AG10803 (cell line): ENCODE data around the gene BEST4.
A peak's percentile ranks its signal among the peaks of the same experiment; 100 is the strongest.
"Not testable (repeated sequence)": the region's sequence is repeated elsewhere in the genome, so short reads cannot be mapped to it uniquely, and the experiment has no call there.

ENCODE experiments used
- DNase-seq: peaks from one replicate; pipeline ENCODE4 v3.0.0; 2010; ENCODE audit warnings: low read depth
- H3K4me3 ChIP-seq: 2 replicates; pipeline ENCODE4 v1.5.1; 2011; ENCODE audit warnings: mild to moderate bottlenecking, low read length, control low read depth
- TF ChIP-seq, protein P1 (sequence below): conservative IDR thresholded peaks from 2 replicates; pipeline ENCODE4 v1.5.1; 2011; ENCODE audit warnings: mild to moderate bottlenecking, low read length, control low read depth, inconsistent platforms

BEST4 gene

DNA sequence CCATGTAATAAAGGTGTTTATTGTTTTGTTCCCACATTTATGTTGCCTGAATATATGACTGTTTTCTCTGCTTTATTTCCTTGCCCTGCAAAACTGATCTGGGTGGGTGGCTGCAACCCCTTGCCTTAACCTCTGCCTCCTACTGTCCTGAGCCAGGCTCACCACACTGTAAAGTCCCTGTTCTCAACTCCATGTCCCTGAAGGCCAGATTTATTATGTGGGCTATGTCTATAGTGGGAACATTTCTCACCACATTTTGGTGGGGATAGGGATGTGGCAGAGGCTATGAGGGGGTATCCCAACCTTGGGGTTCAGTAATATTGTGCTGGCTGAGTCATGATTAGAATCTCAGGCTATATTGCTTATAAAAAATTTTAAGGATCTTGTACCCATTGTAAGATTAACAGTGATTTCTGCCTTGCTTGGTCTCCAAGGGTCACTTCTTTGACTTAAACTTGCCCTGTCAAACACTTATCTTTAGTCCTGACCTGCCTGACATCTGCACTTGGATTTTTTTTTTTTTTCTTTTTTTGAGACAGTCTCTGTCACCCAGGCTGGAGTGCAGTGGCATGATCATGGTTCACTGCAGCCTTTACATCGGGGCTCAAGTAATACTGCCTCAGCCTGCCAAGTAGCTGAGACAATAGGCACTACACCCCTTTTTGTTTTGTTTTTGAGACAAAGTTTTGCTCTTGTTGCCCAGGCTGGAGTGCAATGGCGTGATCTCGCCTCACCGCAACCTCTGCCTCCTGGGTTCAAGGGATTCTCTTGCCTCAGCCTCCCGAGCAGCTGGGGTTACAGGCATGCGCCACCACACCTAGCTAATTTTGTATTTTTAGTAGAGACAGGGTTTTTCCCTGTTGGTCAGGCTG lies 9.0 kb downstream of the BEST4 start:
- no peak overlapping the region for H3K4me3 ChIP-seq
- DNase-seq = no peak
- TF ChIP-seq, protein P1, sequence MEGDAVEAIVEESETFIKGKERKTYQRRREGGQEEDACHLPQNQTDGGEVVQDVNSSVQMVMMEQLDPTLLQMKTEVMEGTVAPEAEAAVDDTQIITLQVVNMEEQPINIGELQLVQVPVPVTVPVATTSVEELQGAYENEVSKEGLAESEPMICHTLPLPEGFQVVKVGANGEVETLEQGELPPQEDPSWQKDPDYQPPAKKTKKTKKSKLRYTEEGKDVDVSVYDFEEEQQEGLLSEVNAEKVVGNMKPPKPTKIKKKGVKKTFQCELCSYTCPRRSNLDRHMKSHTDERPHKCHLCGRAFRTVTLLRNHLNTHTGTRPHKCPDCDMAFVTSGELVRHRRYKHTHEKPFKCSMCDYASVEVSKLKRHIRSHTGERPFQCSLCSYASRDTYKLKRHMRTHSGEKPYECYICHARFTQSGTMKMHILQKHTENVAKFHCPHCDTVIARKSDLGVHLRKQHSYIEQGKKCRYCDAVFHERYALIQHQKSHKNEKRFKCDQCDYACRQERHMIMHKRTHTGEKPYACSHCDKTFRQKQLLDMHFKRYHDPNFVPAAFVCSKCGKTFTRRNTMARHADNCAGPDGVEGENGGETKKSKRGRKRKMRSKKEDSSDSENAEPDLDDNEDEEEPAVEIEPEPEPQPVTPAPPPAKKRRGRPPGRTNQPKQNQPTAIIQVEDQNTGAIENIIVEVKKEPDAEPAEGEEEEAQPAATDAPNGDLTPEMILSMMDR = no peak

DNA sequence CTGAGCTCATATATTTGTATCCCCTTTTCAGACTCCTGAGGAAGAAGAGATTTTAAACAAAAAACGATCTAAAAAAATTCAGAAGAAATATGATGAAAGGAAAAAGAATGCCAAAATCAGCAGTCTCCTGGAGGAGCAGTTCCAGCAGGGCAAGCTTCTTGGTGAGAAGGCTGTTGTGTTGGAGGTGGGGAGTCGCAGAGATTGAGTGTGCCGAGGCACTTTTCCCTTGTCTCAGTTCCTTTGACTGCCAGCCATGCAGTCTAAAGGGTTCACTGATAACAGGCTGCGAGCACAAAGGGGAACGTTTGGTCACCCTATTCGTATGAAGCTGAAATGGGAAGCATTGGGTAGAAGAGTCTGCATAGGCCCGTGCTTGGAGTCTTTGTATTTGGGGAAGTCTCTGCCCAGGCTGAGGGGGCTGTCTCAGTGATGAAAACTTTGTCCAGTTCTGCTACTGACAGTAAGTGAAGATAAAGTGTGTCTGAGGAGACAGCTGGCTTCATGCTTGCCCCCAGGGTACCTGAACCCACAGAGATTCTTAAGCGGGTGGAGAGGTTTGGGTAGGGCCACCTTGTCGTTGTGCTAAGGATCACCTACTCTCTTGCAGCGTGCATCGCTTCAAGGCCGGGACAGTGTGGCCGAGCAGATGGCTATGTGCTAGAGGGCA lies 9.9 kb downstream of the BEST4 start:
- TF ChIP-seq, protein P1 = no peak
- H3K4me3 ChIP-seq = peak overlapping the region; percentile 20; the same call in 1 of the 2 replicates
- DNase-seq = no peak

DNA sequence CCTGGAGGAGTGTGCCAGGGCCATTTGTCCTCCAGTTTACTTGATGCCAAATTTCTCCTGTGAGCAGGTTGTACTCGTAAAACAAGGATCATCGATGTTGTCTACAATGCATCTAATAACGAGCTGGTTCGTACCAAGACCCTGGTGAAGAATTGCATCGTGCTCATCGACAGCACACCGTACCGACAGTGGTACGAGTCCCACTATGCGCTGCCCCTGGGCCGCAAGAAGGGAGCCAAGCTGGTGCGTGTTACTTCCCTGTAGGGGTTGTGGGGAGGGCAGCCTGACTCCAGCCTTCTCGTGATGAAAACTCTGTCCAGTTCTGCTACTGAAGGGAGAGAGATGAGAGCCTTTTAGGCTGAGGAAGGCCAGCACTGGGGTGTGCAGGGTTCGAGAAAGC lies 10.4 kb downstream of the BEST4 start:
- TF ChIP-seq, protein P1 = no peak
- DNase-seq = no peak
- peak overlapping the region; percentile 91; the same call in 1 of the 2 replicates for H3K4me3 ChIP-seq

DNA sequence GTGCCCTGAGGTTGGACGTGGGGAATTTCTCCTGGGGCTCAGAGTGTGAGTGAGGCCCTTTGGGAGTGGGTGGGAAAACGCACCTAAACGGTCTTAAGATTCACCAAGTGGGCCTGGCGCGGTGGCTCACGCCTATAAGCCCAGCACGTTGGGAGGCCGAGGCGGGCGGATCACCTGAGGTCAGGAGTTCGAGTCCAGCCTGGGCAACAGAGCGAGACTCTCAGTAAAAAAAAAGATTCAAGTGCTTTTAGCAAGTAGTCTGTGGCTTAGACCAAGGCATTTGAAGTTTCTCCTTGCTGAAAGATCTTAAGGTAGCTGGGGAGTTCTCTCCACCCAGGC lies 11.3 kb downstream of the BEST4 start:
- peak overlapping the region; percentile 91 for H3K4me3 ChIP-seq
- TF ChIP-seq, protein P1 = no peak

DNA sequence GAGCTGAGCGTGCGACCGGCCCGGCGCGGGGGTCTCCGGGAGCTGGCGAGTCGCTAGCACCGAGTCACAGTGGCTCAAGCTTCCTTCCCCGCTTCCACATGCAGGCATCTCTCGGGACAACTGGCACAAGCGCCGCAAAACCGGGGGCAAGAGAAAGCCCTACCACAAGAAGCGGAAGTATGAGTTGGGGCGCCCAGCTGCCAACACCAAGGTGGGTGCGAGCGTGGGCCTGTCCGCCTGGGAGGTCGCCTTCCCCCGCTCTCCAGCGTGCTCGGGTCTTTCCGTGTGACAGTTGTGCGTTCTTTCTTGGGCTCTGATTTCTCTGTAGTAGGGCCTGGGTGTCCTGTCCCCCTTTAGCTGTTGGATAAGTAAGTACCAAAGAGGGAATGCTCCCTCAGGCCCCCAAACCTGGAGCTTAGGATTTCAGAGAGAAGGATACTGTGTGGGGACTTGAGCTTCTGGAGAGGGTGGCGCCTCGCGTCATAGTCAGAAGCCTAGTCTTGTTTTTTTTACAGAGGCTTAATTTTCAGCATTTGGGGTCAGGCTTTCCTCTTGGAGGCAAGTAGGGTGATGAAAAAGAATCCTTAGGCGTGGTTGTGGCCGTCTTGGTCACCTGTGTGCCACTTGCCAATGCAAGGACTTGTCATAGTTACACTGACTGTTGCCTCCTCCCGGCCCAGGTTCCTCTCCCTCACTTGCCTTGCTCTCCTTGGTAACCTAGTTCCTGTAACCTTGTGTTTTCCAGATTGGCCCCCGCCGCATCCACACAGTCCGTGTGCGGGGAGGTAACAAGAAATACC lies 11.8 kb downstream of the BEST4 start:
- H3K4me3 ChIP-seq = peak overlapping the region; percentile 91
- TF ChIP-seq, protein P1 = no peak
- peak; percentile 17 for DNase-seq

More for the DNA sequence above, 11.3 kb downstream of the BEST4 start:
- DNase-seq = no peak

DNA sequence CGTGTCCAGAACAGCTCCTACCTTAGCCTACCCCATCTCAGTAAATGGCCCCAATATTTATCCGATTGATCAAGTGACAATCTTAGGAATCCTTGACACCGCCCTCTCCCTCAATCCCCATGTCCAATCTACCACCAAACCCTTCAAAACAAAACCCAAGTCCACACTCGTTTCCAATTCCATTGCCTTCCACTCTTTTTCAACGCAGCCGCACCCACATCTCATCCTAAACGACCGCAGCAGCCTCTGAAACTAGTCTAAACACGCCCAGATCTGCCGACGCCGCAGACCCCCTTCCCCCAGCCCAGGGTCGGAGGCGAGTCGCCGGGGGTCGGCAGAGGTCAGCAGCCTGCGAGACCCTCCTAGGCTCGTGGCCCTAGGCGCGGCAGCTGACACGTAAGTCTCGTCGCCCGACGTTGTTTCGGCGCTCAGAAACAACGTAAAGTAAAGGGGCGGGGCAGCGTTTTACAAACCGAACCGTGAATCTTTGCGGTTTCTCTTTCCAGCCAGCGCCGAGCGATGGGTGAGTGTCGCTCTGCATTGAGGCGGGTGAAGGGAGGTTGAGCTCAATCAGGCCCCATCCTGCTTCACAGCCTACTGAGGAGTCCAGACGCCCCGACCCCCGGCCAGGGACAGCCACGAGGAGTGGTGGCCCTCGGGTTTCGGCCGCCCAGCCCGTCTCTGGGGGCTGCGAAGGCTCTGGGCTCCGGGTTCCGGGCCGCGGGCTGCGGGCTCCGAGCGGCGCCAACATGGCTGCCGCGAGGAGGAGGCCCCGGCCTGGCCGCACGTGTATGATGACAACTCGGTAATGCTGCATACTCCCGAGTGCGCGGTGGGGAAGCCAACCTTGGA lies 12.7 kb downstream of the BEST4 start, which contains the start of gene RPS8:
Gene RPS8, plus strand, starts transcription at position 463 of the 852 bp plus-strand sequence. Its CDS starts 57 bp downstream, at position 520.
- H3K4me3 ChIP-seq = peak within 1 kb of the TSS; percentile 91
- DNase-seq = peak; percentile 92
- TF ChIP-seq, protein P1 = no peak

DNA sequence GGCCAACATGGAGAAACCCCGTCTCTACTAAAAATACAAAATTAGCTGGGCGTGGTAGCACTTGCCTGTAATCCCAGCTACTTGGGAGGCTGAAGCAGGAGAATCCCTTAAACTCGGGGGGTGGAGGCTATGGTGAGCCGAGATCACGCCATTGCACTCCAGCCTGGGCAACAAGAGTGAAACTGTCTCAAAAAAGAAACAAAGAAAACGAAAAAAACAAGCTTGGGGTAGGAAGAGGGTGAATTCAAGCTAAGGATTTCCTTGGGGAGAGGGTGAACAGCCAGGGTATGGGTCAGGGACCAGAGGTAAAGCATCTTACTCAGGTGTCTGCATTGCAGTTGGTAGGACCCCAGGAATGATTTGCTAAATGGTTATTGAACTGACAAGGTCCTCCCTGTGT lies 21.5 kb downstream of the BEST4 start:
- DNase-seq, H3K4me3 ChIP-seq: not testable (repeated sequence)
